Endothelial cell (in vitro differentiated cells): ENCODE data around the gene PARVG. TPM values are rescaled to one million over a fixed set of nuclear protein-coding genes. Genes with fewer than 3 reads are reported as not detected.

Experiments used
- DNase-seq: peaks from one replicate; pipeline ENCODE4 v3.0.0; 2021; ENCODE audit warnings: low spot score
- H3K27ac Mint-ChIP-seq: one replicate; pipeline ENCODE4 v1.8.0; 2021; ENCODE audit warnings: mixed read lengths, inconsistent platforms; ENCODE audit not compliant: unreplicated experiment
- H3K27me3 Mint-ChIP-seq: one replicate; pipeline ENCODE4 v1.8.0; 2021; ENCODE audit warnings: mild to moderate bottlenecking, moderate library complexity, mixed read lengths, inconsistent platforms; ENCODE audit not compliant: unreplicated experiment
- H3K36me3 Mint-ChIP-seq: one replicate; pipeline ENCODE4 v1.8.0; 2021; ENCODE audit warnings: mild to moderate bottlenecking, low read depth, mixed read lengths, inconsistent platforms; ENCODE audit not compliant: unreplicated experiment
- H3K4me1 Mint-ChIP-seq: one replicate; pipeline ENCODE4 v1.8.0; 2021; ENCODE audit warnings: mild to moderate bottlenecking, mixed read lengths, inconsistent platforms; ENCODE audit not compliant: unreplicated experiment
- H3K4me3 Mint-ChIP-seq: one replicate; pipeline ENCODE4 v1.8.0; 2021; ENCODE audit warnings: mild to moderate bottlenecking, mixed read lengths, inconsistent platforms; ENCODE audit not compliant: unreplicated experiment
- H3K9me3 Mint-ChIP-seq: one replicate; pipeline ENCODE4 v1.8.0; 2021; ENCODE audit warnings: mixed read lengths, inconsistent platforms; ENCODE audit not compliant: unreplicated experiment
- total RNA-seq: library from RNA; stranded (reverse); fragmentation: NEBNext Ultra II Directional; extraction: Animal tissue kit (Norgen Biotek cat#: 25700); gene quantifications from one replicate; pipeline ENCODE4 v1.2.1, GENCODE V29; 2021; ENCODE audit not compliant: unreplicated experiment
- TF ChIP-seq, protein P1 (sequence below): fragments of 200-600 bp; sonication (generic); IDR thresholded peaks from one replicate; pipeline ENCODE4 v1.5.0; 2021; ENCODE audit warnings: antibody characterized with exemption; ENCODE audit not compliant: unreplicated experiment

The PARVG gene
- total RNA-seq, 1 donor from 2014 or later: 0.90 TPM

DNA sequence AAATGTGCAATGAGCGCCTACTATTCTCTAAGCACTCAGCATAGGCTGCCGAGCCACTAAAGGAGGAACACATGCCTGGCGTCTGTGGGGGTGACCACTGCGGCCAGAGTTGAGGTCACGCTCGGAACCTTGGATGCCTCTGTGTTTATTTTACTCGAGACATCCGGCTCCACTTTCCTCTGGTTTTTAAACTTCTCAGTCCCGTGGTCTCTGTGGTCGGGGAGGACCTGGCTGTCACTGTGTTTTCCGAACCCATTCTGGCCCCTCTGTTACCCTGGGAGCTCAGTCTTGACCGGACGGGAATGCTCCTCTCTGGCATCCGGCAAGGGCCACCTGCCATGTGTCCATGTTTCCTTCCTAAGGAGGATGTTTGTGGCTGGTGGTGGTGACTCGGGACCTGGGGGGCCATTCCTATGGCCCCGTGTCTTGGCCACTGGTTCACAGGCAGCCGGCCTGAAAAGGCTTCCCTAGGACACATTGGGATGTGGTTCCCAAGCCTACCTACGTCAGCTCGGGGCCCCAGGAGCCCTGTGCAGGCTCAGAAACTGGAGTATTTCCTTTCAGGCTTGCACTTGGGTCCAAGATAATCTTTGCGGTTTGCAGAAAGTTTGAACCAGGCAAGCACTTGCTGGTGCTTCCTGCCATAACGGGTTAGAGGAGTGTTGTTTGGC lies 46.7 kb upstream of the PARVG start:
- Mint-ChIP-seq H3K4me3 (no peak overlapping the region), H3K36me3 (peaks cover 76% of the 10 kb centered on the region), H3K27me3 (peaks cover 10% of the 10 kb centered on the region), H3K4me1 (peaks cover 12% of the 10 kb centered on the region), H3K27ac (no peak overlapping the region), H3K9me3 (peaks cover 4% of the 10 kb centered on the region)
- DNase-seq: no peak
- TF ChIP-seq, protein P1, sequence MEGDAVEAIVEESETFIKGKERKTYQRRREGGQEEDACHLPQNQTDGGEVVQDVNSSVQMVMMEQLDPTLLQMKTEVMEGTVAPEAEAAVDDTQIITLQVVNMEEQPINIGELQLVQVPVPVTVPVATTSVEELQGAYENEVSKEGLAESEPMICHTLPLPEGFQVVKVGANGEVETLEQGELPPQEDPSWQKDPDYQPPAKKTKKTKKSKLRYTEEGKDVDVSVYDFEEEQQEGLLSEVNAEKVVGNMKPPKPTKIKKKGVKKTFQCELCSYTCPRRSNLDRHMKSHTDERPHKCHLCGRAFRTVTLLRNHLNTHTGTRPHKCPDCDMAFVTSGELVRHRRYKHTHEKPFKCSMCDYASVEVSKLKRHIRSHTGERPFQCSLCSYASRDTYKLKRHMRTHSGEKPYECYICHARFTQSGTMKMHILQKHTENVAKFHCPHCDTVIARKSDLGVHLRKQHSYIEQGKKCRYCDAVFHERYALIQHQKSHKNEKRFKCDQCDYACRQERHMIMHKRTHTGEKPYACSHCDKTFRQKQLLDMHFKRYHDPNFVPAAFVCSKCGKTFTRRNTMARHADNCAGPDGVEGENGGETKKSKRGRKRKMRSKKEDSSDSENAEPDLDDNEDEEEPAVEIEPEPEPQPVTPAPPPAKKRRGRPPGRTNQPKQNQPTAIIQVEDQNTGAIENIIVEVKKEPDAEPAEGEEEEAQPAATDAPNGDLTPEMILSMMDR: no peak

DNA sequence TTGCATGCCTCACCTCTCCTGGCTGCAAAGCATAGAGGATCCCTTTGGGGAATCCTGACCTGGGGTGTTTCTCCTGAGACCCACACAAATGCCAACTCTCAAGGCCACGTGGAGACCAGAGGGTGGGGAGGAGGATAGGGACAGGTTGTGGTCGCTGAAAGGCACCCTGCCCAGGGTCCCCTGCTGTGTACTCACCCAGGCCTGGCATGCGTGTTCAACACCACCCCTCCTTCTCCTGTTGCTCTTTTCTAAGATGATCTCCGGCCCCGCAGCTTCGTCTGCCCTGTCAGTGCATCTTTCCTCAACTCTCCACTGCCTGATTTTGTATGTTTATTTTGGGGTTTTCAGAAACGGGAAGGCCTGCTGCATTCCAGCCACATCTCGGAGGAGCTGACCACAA lies 44.6 kb upstream of the PARVG start:
- TF ChIP-seq, protein P1: no peak
- H3K36me3 Mint-ChIP-seq: peaks cover 73% of the 10 kb centered on the region
- DNase-seq: no peak
- peak overlapping the region; percentile 83 for H3K4me3 Mint-ChIP-seq
- H3K27ac Mint-ChIP-seq: no peak overlapping the region
- peaks cover 4% of the 10 kb centered on the region for H3K9me3 Mint-ChIP-seq
- H3K27me3 Mint-ChIP-seq: peaks cover 6% of the 10 kb centered on the region
- peaks cover 21% of the 10 kb centered on the region for H3K4me1 Mint-ChIP-seq

DNA sequence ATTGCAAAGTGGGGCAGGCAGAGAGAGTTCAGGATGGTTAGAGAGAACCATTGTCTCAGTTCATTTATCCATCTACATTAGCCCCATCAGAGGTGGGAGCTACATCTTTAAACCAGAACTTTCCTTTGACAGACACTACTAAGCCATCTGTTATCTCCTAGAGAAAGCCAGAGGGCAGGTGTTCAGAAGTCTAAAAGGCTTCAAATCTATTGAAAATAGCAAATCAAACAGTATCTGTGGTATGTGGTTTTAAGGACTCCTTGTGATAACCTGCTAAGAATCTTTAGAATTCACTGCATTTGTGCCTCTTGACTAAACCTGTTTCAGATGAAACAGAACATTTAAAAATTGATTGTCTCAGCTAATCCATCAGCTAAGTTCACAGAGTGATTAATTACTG lies 43.9 kb upstream of the PARVG start:
- peak overlapping the region; percentile 83 for H3K4me3 Mint-ChIP-seq
- H3K36me3 Mint-ChIP-seq: peaks cover 74% of the 10 kb centered on the region
- H3K9me3 Mint-ChIP-seq: peaks cover 4% of the 10 kb centered on the region
- H3K27me3 Mint-ChIP-seq: peaks cover 6% of the 10 kb centered on the region
- H3K27ac Mint-ChIP-seq: no peak overlapping the region
- no peak for DNase-seq
- TF ChIP-seq, protein P1: no peak
- peaks cover 25% of the 10 kb centered on the region for H3K4me1 Mint-ChIP-seq

DNA sequence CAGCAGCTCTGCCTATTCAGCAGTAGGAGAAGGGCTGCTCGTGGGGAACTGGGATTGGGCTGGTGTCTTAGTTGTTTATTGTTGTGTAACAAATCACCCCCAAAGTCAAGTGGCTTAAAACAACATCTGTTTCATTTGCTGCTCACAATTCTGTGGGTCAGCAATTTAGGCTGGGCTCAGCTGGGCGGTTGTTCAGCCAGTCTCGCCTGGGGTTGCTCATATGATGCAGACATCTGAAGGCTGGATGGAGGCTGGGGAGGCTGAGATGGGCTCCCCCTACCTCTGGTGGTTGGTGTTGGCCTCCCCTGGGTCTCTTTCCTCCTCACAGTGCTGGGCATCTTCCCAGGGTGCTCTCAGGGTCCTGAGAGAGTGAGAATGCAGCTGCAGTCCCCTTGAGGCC lies 43.3 kb upstream of the PARVG start:
- Mint-ChIP-seq H3K27me3 (peaks cover 6% of the 10 kb centered on the region), H3K4me1 (peaks cover 25% of the 10 kb centered on the region), H3K4me3 (no peak overlapping the region), H3K36me3 (peaks cover 72% of the 10 kb centered on the region), H3K27ac (no peak overlapping the region), H3K9me3 (peaks cover 4% of the 10 kb centered on the region)
- TF ChIP-seq, protein P1: no peak
- DNase-seq: no peak

DNA sequence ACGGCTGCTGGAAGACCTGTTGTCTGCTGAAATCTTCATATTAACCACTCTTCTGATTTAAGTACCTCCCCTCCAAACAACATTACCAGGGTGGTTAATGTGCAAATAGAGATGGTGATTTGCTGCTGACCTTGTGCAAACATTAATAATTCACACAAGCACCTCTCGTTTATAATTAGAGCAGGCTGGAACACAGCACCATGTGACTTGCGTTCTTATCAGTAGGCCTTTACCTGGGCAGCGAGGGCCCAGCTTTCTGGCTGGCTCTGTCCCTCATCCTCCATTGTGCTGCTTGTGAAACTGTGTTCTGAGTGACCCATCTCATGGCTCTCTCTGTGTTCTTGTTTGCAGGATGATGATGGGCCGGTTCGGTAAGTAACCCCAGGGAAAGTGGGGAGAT lies 41.0 kb upstream of the PARVG start:
- Mint-ChIP-seq H3K4me3 (peak overlapping the region; percentile 4), H3K36me3 (peaks cover 70% of the 10 kb centered on the region), H3K4me1 (peaks cover 16% of the 10 kb centered on the region), H3K27ac (no peak overlapping the region), H3K27me3 (peaks cover 4% of the 10 kb centered on the region), H3K9me3 (peaks cover 4% of the 10 kb centered on the region)
- TF ChIP-seq, protein P1: no peak
- DNase-seq: no peak
